Thyroid gland (tissue), 4 donors: ENCODE data around the gene ATRX. TPM values are rescaled to one million over a fixed set of nuclear protein-coding genes. Genes with fewer than 3 reads are reported as not detected.
"Not testable (repeated sequence)": the region's sequence is repeated elsewhere in the genome, so short reads cannot be mapped to it uniquely, and the experiment has no call there.

Experiments used
- DNase-seq, 2 donors: peaks; one replicate each; pipeline ENCODE4 v3.0.0-alpha.2; 2019
- H3K27ac ChIP-seq, 3 donors: fragments of 200-600 bp; sonication (generic); 1 replicate in 2 of 3; 2 replicates in 1 of 3; pipeline ENCODE4 v1.5.1; 2016 to 2019; ENCODE audit warnings: mild to moderate bottlenecking in 1 of 3, moderate library complexity in 1 of 3
- H3K27me3 ChIP-seq: fragments of 200-600 bp; sonication (generic); one replicate; pipeline ENCODE4 v1.5.1; 2019
- H3K36me3 ChIP-seq, 2 donors: fragments of 200-600 bp; sonication (generic); one replicate each; pipeline ENCODE4 v1.5.1; 2016 to 2019
- H3K4me1 ChIP-seq, 2 donors: fragments of 200-600 bp; sonication (generic); one replicate each; pipeline ENCODE4 v1.5.1; 2017 to 2019
- H3K4me3 ChIP-seq, 3 donors: fragments of 200-600 bp; sonication (generic); replicated peaks in 1 of 3; 1 replicate in 2 of 3; 2 replicates in 1 of 3; pipeline ENCODE4 v1.5.1; 2016; ENCODE audit warnings: mild to moderate bottlenecking in 1 of 3
- H3K9me3 ChIP-seq: fragments of 200-600 bp; sonication (generic); one replicate; pipeline ENCODE4 v1.5.1; 2017
- POLR2A ChIP-seq, 2 donors: fragments of 450-650 bp; IDR thresholded peaks; one replicate each; pipeline ENCODE4 v1.6.1; 2017; ENCODE audit warnings: antibody characterized with exemption in 2 of 2, mild to moderate bottlenecking in 2 of 2, moderate library complexity in 1 of 2
- WGBS, 2 donors: methylation state at CpG; one replicate each; pipeline ENCODE4 v1.1.5; 2017; 5-methylcytosine and 5-hydroxymethylcytosine counted together
- intact Hi-C: fragments of 100-400 bp; cut with DNase I; formaldehyde crosslinking; loops from one replicate; pipeline ENCODE4 v1.15.1; 2023
- total RNA-seq, 4 donors: library from RNA; depleted of rRNA; stranded (reverse); fragments of >200 nt; gene quantifications; one replicate each; pipeline ENCODE4 v1.2.3, GENCODE V29; 2016
- TF ChIP-seq, protein P1 (sequence below), 6 experiments: fragments of 200-600 bp in 3 of 6; fragments of 450-650 bp in 3 of 6; sonication (generic) in 3 of 6; IDR thresholded peaks; one replicate each; pipeline ENCODE4 v1.5.1; 2016 to 2019; ENCODE audit warnings: antibody characterized with exemption in 6 of 6, mild to moderate bottlenecking in 2 of 6, inconsistent platforms in 1 of 6, moderate library complexity in 1 of 6

ATRX gene
- total RNA-seq, 4 donors from 2014 or later, result 96.2 to 211 (median 131) TPM

- H3K9me3 ChIP-seq, result no peaks in the 10 kb centered on the region
- no peak overlapping the region for H3K4me3 ChIP-seq
- DNase-seq, result no peak
- no peaks in the 10 kb centered on the region for H3K4me1 ChIP-seq
- H3K27me3 ChIP-seq, result no peaks in the 10 kb centered on the region
- TF ChIP-seq, protein P1, sequence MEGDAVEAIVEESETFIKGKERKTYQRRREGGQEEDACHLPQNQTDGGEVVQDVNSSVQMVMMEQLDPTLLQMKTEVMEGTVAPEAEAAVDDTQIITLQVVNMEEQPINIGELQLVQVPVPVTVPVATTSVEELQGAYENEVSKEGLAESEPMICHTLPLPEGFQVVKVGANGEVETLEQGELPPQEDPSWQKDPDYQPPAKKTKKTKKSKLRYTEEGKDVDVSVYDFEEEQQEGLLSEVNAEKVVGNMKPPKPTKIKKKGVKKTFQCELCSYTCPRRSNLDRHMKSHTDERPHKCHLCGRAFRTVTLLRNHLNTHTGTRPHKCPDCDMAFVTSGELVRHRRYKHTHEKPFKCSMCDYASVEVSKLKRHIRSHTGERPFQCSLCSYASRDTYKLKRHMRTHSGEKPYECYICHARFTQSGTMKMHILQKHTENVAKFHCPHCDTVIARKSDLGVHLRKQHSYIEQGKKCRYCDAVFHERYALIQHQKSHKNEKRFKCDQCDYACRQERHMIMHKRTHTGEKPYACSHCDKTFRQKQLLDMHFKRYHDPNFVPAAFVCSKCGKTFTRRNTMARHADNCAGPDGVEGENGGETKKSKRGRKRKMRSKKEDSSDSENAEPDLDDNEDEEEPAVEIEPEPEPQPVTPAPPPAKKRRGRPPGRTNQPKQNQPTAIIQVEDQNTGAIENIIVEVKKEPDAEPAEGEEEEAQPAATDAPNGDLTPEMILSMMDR (IDR thresholded peaks at IDR 0.05), result no peak
- no peak for TF ChIP-seq POLR2A (IDR thresholded peaks at IDR 0.05)
- intact Hi-C loops, result no loop called here
- no peaks in the 10 kb centered on the region for H3K36me3 ChIP-seq
- 89 to 91% methylated on average over 2 to 3 of the region's 7 CpGs for WGBS, 2 donors
- H3K27ac ChIP-seq, result no peak overlapping the region
Observed at GRCh38 chrX:77731821-77732419, 54.1 kb downstream of the ATRX start.

- H3K36me3 ChIP-seq, H3K27ac ChIP-seq, H3K27me3 ChIP-seq, intact Hi-C loops, H3K4me3 ChIP-seq, DNase-seq, H3K4me1 ChIP-seq, H3K9me3 ChIP-seq: not testable (repeated sequence)
- 100% methylated on average over 1 to 3 of the region's 3 CpGs for WGBS, 2 donors
Observed at GRCh38 chrX:77726095-77726494, 59.9 kb downstream of the ATRX start.

DNA sequence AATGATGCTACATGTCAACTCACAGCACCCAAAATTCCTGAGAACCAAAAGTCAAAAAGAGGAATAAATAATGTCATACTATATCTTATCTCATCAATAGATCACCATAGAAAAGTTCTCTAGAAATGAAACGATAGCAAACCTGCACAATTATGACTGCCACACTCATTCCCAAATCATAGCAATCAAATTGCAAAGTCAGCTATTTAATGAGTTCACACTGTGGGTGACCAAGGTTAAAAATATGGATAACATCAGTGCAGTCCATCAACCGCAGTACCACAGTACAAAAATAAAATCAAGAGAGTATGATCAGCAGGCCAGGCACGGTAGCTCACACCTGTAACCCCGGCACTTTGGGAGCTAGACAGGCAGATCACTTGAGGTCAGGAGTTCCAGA, 62.3 kb downstream of the ATRX start:
- Histone ChIP-seq H3K4me1 (no peaks in the 10 kb centered on the region), H3K9me3 (no peaks in the 10 kb centered on the region), H3K36me3 (no peaks in the 10 kb centered on the region), H3K27me3 (no peaks in the 10 kb centered on the region), H3K27ac (no peak overlapping the region), H3K4me3 (no peak overlapping the region)
- intact Hi-C loops, result no loop called here
- TF ChIP-seq, protein P1 (IDR thresholded peaks at IDR 0.05), result no peak
- no peak for TF ChIP-seq POLR2A (IDR thresholded peaks at IDR 0.05)
- WGBS, 2 donors, result 83 to 90% methylated on average over 4 of the region's 4 CpGs
- DNase-seq, result no peak

DNA sequence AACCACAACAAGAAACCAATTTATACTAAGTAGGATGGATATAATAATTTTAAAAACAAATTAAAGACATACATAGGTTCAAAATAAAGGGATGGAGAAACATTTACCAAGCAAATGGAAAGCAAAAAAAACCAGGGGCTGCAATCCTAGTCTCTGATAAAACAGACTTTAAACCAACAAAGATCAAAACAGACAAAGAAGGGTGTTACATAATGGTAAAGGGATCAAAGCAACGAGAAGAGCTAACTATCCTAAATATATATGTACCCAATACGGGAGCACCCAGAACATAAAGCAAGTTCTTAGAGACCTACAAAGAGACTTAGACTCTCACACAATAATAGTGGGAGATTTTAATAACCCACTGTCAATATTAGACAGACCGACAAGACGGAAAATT, 66.6 kb downstream of the ATRX start:
- intact Hi-C loops, result no loop called here
- 92 to 96% methylated on average over 4 of the region's 4 CpGs for WGBS, 2 donors

DNA sequence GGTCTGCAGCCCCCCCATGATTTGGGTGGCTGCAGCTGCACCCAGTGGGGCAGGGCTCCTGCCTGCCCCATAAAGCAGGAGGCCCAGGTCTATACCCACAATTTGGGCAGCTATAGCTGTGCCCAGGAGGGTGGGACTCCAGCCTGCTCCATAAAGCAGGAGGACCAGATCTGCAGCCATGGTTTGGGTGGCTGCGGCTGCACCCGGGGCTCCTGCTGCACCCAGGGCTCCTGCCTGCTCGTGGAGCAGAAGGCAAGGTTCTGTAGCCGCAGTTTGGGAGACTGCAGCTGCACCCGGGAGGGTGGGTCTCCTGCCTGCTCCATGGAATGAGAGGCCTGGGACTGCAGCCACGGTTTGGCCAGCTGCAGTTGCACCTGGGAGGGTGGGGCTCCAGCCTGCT, 81.1 kb downstream of the ATRX start:
- 100% methylated on average over 3 of the region's 6 CpGs; no CpG with 5 or more reads in 1 of the 2 donors for WGBS, 2 donors
- TF ChIP-seq, protein P1 (IDR thresholded peaks at IDR 0.05), result no peak
- TF ChIP-seq POLR2A (IDR thresholded peaks at IDR 0.05), result no peak

More for the DNA sequence above, 66.6 kb downstream of the ATRX start:
- no peaks in the 10 kb centered on the region for H3K4me1 ChIP-seq
- DNase-seq, result no peak
- H3K9me3 ChIP-seq, result no peaks in the 10 kb centered on the region
- no peak overlapping the region for H3K4me3 ChIP-seq
- TF ChIP-seq, protein P1 (IDR thresholded peaks at IDR 0.05), result no peak
- no peak for TF ChIP-seq POLR2A (IDR thresholded peaks at IDR 0.05)
- no peak overlapping the region for H3K27ac ChIP-seq
- H3K36me3 ChIP-seq, result no peaks in the 10 kb centered on the region
- no peaks in the 10 kb centered on the region for H3K27me3 ChIP-seq

More for the DNA sequence above, 81.1 kb downstream of the ATRX start:
- Histone ChIP-seq H3K27me3 (no peaks in the 10 kb centered on the region), H3K9me3 (no peaks in the 10 kb centered on the region), H3K36me3 (no peaks in the 10 kb centered on the region), H3K27ac (no peak overlapping the region), H3K4me1 (no peaks in the 10 kb centered on the region), H3K4me3 (no peak overlapping the region)
- intact Hi-C loops, result no loop called here
- no peak for DNase-seq
